Natural killer cell (primary cell): ENCODE results near the gene DNAH6. TPM values are rescaled to one million over a fixed set of nuclear protein-coding genes. Genes with fewer than 3 reads are reported as not detected.

Source experiments
- ATAC-seq, 3 donors: fragments of 150-1000 bp in 2 of 3; fragments of 200-7000 bp in 1 of 3; cut with Tn5 transposase; 1 replicate in 1 of 3; 2 replicates in 2 of 3; pipeline ENCODE4 v1.10.0; 2021; ENCODE audit warnings: mild to moderate bottlenecking in 2 of 3, moderate library complexity in 2 of 3
- DNase-seq, 2 donors: peaks; one replicate each; pipeline versions ENCODE4 v3.0.0 to v3.0.0-alpha.2; 2013 to 2021; ENCODE audit warnings: mixed read lengths in 1 of 2
- H3K27ac ChIP-seq: one replicate; pipeline ENCODE4 v1.5.1; 2013; ENCODE audit warnings: mild to moderate bottlenecking, low read length
- H3K27me3 ChIP-seq: one replicate; pipeline ENCODE4 v1.6.1; 2013; ENCODE audit warnings: low read length; ENCODE audit not compliant: control insufficient read depth, insufficient read depth
- H3K36me3 ChIP-seq: one replicate; pipeline ENCODE4 v1.6.1; 2013; ENCODE audit warnings: low read length; ENCODE audit not compliant: control insufficient read depth, insufficient read depth
- H3K4me1 ChIP-seq: one replicate; pipeline ENCODE4 v1.6.1; 2013; ENCODE audit warnings: low read length; ENCODE audit not compliant: control insufficient read depth, insufficient read depth
- H3K4me3 ChIP-seq: one replicate; pipeline ENCODE4 v1.5.1; 2013; ENCODE audit warnings: low read length
- H3K9me3 ChIP-seq: one replicate; pipeline ENCODE4 v1.6.1; 2013; ENCODE audit warnings: low read length; ENCODE audit not compliant: control insufficient read depth, insufficient read depth
- H3K27ac Mint-ChIP-seq, 2 donors: one replicate each; pipeline ENCODE4 v1.8.0; 2022; ENCODE audit warnings: mild to moderate bottlenecking in 2 of 2, mixed read lengths in 2 of 2, moderate library complexity in 1 of 2
- H3K27me3 Mint-ChIP-seq, 2 donors: one replicate each; pipeline ENCODE4 v1.8.0; 2022; ENCODE audit warnings: low read depth in 2 of 2, mixed read lengths in 2 of 2
- H3K36me3 Mint-ChIP-seq: one replicate; pipeline ENCODE4 v1.8.0; 2022; ENCODE audit warnings: mixed read lengths
- H3K4me1 Mint-ChIP-seq, 2 donors: one replicate each; pipeline ENCODE4 v1.8.0; 2022; ENCODE audit warnings: mixed read lengths in 2 of 2
- H3K4me3 Mint-ChIP-seq: one replicate; pipeline ENCODE4 v1.8.0; 2022; ENCODE audit warnings: mild to moderate bottlenecking, moderate library complexity, mixed read lengths
- H3K9me3 Mint-ChIP-seq, 2 donors: one replicate each; pipeline ENCODE4 v1.8.0; 2022; ENCODE audit warnings: mixed read lengths in 2 of 2
- WGBS: methylation state at CpG from one replicate; pipeline ENCODE4 v1.1.7; 2013; ENCODE audit warnings: missing lambda C conversion rate; ENCODE audit not compliant: insufficient coverage; 5-methylcytosine and 5-hydroxymethylcytosine counted together
- intact Hi-C: fragments of 100-400 bp; cut with micrococcal nuclease; formaldehyde crosslinking; loops from one replicate; pipeline ENCODE4 v1.14.2; 2022
- total RNA-seq, 4 donors: library from RNA; stranded (reverse); fragments of 120-200 nt in 1 of 4; gene quantifications; one replicate each; pipeline versions ENCODE4 v1.2.3 to v1.2.4, GENCODE V29; 2013 to 2022
- TF ChIP-seq, protein P1 (sequence below): fragments of 200-600 bp; IDR thresholded peaks from one replicate; pipeline ENCODE4 v1.8.0; 2022; ENCODE audit warnings: antibody characterized with exemption

DNAH6 gene
- total RNA-seq, 3 donors from 2014 or later (not counting 1 experiment from before 2014, with no cell fraction given): 0.05 to 0.60 (median 0.32) TPM

DNA sequence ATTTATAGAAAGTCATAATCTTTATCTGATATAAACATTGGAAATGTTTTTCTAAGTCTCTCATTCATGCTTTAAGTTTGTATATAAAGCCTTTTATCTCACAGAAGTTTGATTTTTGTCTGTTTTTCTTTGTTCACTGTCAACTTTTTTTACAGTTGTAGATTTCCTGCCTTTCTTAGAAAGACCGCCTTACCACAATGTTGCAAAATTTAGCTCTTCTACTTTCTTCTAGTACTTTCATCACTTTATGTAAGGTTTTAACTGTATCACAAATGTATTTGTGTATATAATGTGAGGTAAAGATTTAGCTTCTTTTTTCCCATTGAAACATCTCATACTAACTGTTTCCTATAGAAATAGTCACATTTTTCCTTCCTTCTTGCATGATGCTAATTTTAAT is 136.1 kb downstream of the DNAH6 start:
- no CpG with 5 or more reads among the region's 1 CpG for WGBS
- H3K4me3 ChIP-seq: no peak overlapping the region
- Mint-ChIP-seq H3K27ac (peak overlapping the region; percentile 45 to 60), H3K4me1 (peaks cover 69 to 70% of the 10 kb centered on the region in 2 donors), H3K9me3 (no peaks in the 10 kb centered on the region), H3K36me3 (peaks cover 5% of the 10 kb centered on the region), H3K4me3 (peak overlapping the region; percentile 79), H3K27me3 (no peaks in the 10 kb centered on the region)
- DNase-seq (peak in 1 of 2 donors; percentile 39), ATAC-seq (no peak)
- H3K36me3 ChIP-seq: no peaks in the 10 kb centered on the region
- no peak overlapping the region for H3K27ac ChIP-seq
- intact Hi-C loops: loop anchor here (5.0 kb wide), 1 partner anchor 130 kb away; no protein-coding TSS in a partner anchor
- peaks cover 20% of the 10 kb centered on the region for H3K4me1 ChIP-seq
- no peaks in the 10 kb centered on the region for H3K27me3 ChIP-seq
- TF ChIP-seq, protein P1, sequence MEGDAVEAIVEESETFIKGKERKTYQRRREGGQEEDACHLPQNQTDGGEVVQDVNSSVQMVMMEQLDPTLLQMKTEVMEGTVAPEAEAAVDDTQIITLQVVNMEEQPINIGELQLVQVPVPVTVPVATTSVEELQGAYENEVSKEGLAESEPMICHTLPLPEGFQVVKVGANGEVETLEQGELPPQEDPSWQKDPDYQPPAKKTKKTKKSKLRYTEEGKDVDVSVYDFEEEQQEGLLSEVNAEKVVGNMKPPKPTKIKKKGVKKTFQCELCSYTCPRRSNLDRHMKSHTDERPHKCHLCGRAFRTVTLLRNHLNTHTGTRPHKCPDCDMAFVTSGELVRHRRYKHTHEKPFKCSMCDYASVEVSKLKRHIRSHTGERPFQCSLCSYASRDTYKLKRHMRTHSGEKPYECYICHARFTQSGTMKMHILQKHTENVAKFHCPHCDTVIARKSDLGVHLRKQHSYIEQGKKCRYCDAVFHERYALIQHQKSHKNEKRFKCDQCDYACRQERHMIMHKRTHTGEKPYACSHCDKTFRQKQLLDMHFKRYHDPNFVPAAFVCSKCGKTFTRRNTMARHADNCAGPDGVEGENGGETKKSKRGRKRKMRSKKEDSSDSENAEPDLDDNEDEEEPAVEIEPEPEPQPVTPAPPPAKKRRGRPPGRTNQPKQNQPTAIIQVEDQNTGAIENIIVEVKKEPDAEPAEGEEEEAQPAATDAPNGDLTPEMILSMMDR: no peak
- no peaks in the 10 kb centered on the region for H3K9me3 ChIP-seq

DNA sequence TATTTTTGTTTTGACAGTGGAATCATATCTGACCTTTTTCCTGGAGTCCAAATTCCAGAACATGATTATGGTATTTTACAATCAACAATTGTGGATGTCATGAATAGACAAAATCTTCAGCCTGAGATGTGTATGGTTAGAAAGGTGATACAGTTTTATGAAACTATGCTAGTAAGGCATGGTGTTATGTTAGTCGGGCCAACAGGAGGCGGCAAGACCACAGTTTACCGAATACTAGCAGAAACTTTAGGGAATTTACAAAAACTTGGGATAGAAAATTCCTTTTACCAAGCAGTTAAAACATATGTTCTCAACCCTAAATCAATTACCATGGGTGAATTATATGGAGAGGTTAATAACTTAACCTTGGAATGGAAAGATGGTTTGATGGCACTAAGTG is 137.0 kb downstream of the DNAH6 start:
- H3K9me3 ChIP-seq: no peaks in the 10 kb centered on the region
- ATAC-seq (no peak), DNase-seq (no peak)
- no peaks in the 10 kb centered on the region for H3K36me3 ChIP-seq
- H3K4me3 ChIP-seq: no peak overlapping the region
- peaks cover 5% of the 10 kb centered on the region for H3K36me3 Mint-ChIP-seq
- TF ChIP-seq, protein P1: no peak
- H3K9me3 Mint-ChIP-seq: no peaks in the 10 kb centered on the region
- no peaks in the 10 kb centered on the region for H3K27me3 ChIP-seq
- peak overlapping the region; percentile 77 for H3K4me3 Mint-ChIP-seq
- no peak overlapping the region for H3K27ac ChIP-seq
- peaks cover 69% of the 10 kb centered on the region in 2 donors for H3K4me1 Mint-ChIP-seq
- no peaks in the 10 kb centered on the region for H3K27me3 Mint-ChIP-seq
- WGBS: 96% methylated on average over 3 of the region's 3 CpGs
- H3K27ac Mint-ChIP-seq: peak overlapping the region; percentile 6 to 65
- H3K4me1 ChIP-seq: peaks cover 20% of the 10 kb centered on the region
- intact Hi-C loops: loop anchor here (5.0 kb wide), 1 partner anchor 129 kb away; no protein-coding TSS in a partner anchor

DNA sequence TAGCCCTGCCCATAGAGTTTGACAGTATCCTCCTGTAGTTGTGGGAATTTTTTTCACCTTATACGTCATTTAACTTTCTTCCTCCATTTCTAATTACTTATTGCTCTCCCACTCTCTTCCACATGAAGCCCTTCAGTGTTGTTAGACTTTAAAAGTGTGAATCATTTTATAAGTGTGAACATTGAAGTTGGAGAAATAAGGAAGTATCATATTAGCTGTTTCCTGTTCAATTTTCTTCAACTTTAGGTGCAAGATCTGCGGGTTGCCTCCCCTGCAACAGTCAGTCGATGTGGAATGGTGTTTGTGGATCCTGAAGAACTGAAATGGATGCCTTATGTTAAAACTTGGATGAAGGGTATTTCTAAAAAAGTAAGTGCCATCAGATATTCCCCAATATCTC is 138.1 kb downstream of the DNAH6 start:
- Mint-ChIP-seq H3K9me3 (no peaks in the 10 kb centered on the region), H3K27me3 (no peaks in the 10 kb centered on the region), H3K36me3 (peaks cover 5% of the 10 kb centered on the region), H3K4me1 (peaks cover 61 to 65% of the 10 kb centered on the region in 2 donors), H3K4me3 (peak overlapping the region; percentile 67), H3K27ac (peak overlapping the region; percentile 6 to 65)
- Histone ChIP-seq H3K27ac (no peak overlapping the region), H3K9me3 (no peaks in the 10 kb centered on the region), H3K36me3 (no peaks in the 10 kb centered on the region), H3K27me3 (no peaks in the 10 kb centered on the region), H3K4me3 (no peak overlapping the region), H3K4me1 (peaks cover 20% of the 10 kb centered on the region)
- intact Hi-C loops: loop anchor here (5.0 kb wide), 1 partner anchor 128 kb away; no protein-coding TSS in a partner anchor
- DNase-seq (no peak), ATAC-seq (peak; percentile 60 to 64 (median 63))
- WGBS: 17% methylated on average over 2 of the region's 3 CpGs
- TF ChIP-seq, protein P1: no peak

DNA sequence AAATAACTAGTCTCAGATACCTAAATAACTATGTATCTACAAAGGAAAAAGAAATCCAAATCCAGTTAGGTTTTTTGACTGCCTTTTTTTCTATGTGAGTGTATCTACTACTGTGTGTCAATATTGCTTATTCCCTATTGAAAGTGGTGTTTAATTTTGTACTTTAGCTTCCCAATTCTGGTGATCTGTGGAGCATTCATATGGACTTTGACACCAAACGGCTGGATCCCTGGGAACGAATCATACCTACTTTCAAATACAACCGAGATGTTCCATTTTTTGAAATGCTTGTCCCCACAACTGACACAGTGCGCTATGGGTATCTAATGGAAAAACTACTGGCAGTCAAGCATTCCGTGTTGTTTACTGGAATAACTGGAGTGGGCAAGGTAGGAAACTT is 152.8 kb downstream of the DNAH6 start:
- WGBS: 93% methylated on average over 3 of the region's 5 CpGs
- no peaks in the 10 kb centered on the region for H3K27me3 Mint-ChIP-seq
- ATAC-seq (no peak), DNase-seq (no peak)
- Histone ChIP-seq H3K36me3 (no peaks in the 10 kb centered on the region), H3K27me3 (no peaks in the 10 kb centered on the region), H3K4me1 (no peaks in the 10 kb centered on the region), H3K9me3 (no peaks in the 10 kb centered on the region), H3K4me3 (no peak overlapping the region), H3K27ac (no peak overlapping the region)
- H3K4me3 Mint-ChIP-seq: no peak overlapping the region
- no peaks in the 10 kb centered on the region for H3K36me3 Mint-ChIP-seq
- H3K27ac Mint-ChIP-seq: no peak overlapping the region
- no peaks in the 10 kb centered on the region for H3K4me1 Mint-ChIP-seq
- H3K9me3 Mint-ChIP-seq: no peaks in the 10 kb centered on the region
- TF ChIP-seq, protein P1: no peak
- intact Hi-C loops: no loop called here
